Nephron (organoid): ENCODE data around the gene OLIG2.
A peak's percentile ranks its signal among the peaks of the same experiment; 100 is the strongest.

Experiments used
- H3K27ac Mint-ChIP-seq, 3 experiments: 2 replicates each; pipeline ENCODE4 v1.8.0; 2020; ENCODE audit warnings: mixed read lengths in 3 of 3, mild to moderate bottlenecking in 2 of 3, moderate library complexity in 1 of 3
- H3K27me3 Mint-ChIP-seq: 2 replicates; pipeline ENCODE4 v1.8.0; 2021; ENCODE audit warnings: low read depth, mild to moderate bottlenecking, moderate library complexity, mixed read lengths
- H3K36me3 Mint-ChIP-seq: 2 replicates; pipeline ENCODE4 v1.8.0; 2020; ENCODE audit warnings: low read depth, mixed read lengths
- H3K4me1 Mint-ChIP-seq: 2 replicates; pipeline ENCODE4 v1.8.0; 2020; ENCODE audit warnings: mixed read lengths
- H3K4me3 Mint-ChIP-seq, 3 experiments: 2 replicates each; pipeline ENCODE4 v1.8.0; 2020; ENCODE audit warnings: mild to moderate bottlenecking in 3 of 3, mixed read lengths in 3 of 3, moderate library complexity in 2 of 3
- H3K9me3 Mint-ChIP-seq: 2 replicates; pipeline ENCODE4 v1.8.0; 2020; ENCODE audit warnings: mixed read lengths
- CTCF ChIP-seq, 3 experiments: fragments of 200-600 bp; sonication (generic); IDR thresholded peaks; one replicate each; pipeline ENCODE4 v1.5.0; 2021; ENCODE audit warnings: antibody characterized with exemption in 3 of 3; ENCODE audit not compliant: unreplicated experiment in 3 of 3

Gene OLIG2

GRCh38 chr21:33015756-33016155 is 10.0 kb upstream of the OLIG2 start:
- H3K9me3 Mint-ChIP-seq = peaks cover 5% of the 10 kb centered on the region
- H3K27ac Mint-ChIP-seq = no peak overlapping the region
- no peak overlapping the region for H3K4me3 Mint-ChIP-seq
- H3K4me1 Mint-ChIP-seq = peaks cover 5% of the 10 kb centered on the region
- no peaks in the 10 kb centered on the region for H3K36me3 Mint-ChIP-seq
- no peak for TF ChIP-seq CTCF (IDR thresholded peaks at IDR 0.05; ENCODE audit: unreplicated experiment in 3 of 3)
- H3K27me3 Mint-ChIP-seq = peaks cover 99% of the 10 kb centered on the region

GRCh38 chr21:33018707-33019465 is 6.8 kb upstream of the OLIG2 start:
- Mint-ChIP-seq H3K9me3 (peaks cover under 1% of the 10 kb centered on the region), H3K27ac (no peak overlapping the region), H3K36me3 (no peaks in the 10 kb centered on the region), H3K4me3 (peak overlapping the region; percentile 45 to 64 (median 58)), H3K27me3 (peaks cover 99% of the 10 kb centered on the region), H3K4me1 (peaks cover 16% of the 10 kb centered on the region)
- no peak for TF ChIP-seq CTCF (IDR thresholded peaks at IDR 0.05; ENCODE audit: unreplicated experiment in 3 of 3)

GRCh38 chr21:33019516-33019884 is 6.2 kb upstream of the OLIG2 start:
- H3K27ac Mint-ChIP-seq = no peak overlapping the region
- peaks cover 99% of the 10 kb centered on the region for H3K27me3 Mint-ChIP-seq
- peaks cover 2% of the 10 kb centered on the region for H3K9me3 Mint-ChIP-seq
- TF ChIP-seq CTCF (IDR thresholded peaks at IDR 0.05; ENCODE audit: unreplicated experiment in 3 of 3) = no peak
- no peaks in the 10 kb centered on the region for H3K36me3 Mint-ChIP-seq
- H3K4me3 Mint-ChIP-seq = peak overlapping the region; percentile 45 to 64 (median 58)
- H3K4me1 Mint-ChIP-seq = peaks cover 22% of the 10 kb centered on the region

GRCh38 chr21:33019885-33020557 is 5.7 kb upstream of the OLIG2 start:
- Mint-ChIP-seq H3K27ac (no peak overlapping the region), H3K27me3 (peaks cover 99% of the 10 kb centered on the region), H3K9me3 (peaks cover 2% of the 10 kb centered on the region), H3K4me3 (peak overlapping the region; percentile 78 to 82 (median 82)), H3K36me3 (no peaks in the 10 kb centered on the region), H3K4me1 (peaks cover 22% of the 10 kb centered on the region)
- no peak for TF ChIP-seq CTCF (IDR thresholded peaks at IDR 0.05; ENCODE audit: unreplicated experiment in 3 of 3)

GRCh38 chr21:33020558-33021100 is 5.1 kb upstream of the OLIG2 start:
- no peak for TF ChIP-seq CTCF (IDR thresholded peaks at IDR 0.05; ENCODE audit: unreplicated experiment in 3 of 3)
- Mint-ChIP-seq H3K27me3 (peaks cover 99% of the 10 kb centered on the region), H3K4me3 (peak overlapping the region; percentile 78 to 82 (median 82)), H3K9me3 (peaks cover 2% of the 10 kb centered on the region), H3K27ac (no peak overlapping the region), H3K36me3 (no peaks in the 10 kb centered on the region), H3K4me1 (peaks cover 22% of the 10 kb centered on the region)
